ENCODE results near the gene FHAD1.

DNA sequence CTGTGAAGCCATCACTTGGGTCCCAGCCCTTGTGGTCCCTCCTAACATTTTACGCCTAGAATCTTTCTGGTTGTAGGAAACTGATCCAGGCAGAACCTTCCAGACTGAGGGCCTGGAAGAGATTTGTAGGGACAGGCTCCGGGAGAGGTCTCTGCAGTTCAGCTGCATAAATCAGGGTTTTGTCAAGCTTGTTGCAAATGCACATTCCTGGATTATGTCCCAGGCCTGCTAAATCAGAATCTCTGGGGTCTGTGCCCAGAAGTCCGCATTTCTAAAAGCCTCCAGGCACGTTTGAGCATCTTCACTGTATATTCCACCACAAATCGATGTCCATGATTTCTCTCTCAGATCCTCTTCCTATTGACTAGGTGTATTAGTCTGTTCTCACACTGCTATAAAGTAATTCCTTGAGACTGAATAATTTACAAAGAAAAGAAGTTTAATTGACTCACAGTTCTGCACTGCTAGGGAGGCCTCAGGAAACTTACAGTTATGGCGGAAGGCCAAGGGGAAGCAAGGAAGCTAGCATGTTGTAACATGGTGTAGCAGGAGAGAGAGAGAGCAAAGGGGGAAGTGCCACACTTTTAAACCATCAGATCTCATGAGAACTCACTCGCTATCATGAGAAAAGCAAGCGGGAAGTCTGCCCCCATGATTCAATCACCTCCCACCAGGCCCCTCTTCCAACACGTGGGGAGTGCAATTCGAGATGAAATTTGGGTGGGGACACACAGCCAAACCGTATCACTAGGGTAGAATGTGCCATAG is 1.2 kb upstream of the FHAD1 start:
- TF ChIP-seq CTCF (IDR thresholded peaks at IDR 0.05 in 2 of 3, conservative IDR thresholded peaks at IDR 0.05 in 1 of 3; ENCODE audit: control insufficient read depth in 2 of 3, extremely low read depth in 1 of 3, insufficient read depth in 1 of 3, low read depth in 3 of 3, low read length in 3 of 3), result no peak
- TF ChIP-seq YY1 (IDR thresholded peaks at IDR 0.05; ENCODE audit: low read depth, low read length), result no peak
